Liver (tissue), 9 donors: ENCODE data around the gene BACH2. TPM values are rescaled to one million over a fixed set of nuclear protein-coding genes. Genes with fewer than 3 reads are reported as not detected.

Source experiments
- DNase-seq: peaks from one replicate; pipeline ENCODE4 v3.0.0-alpha.2; 2017; ENCODE audit warnings: low spot score
- H3K27ac ChIP-seq, 2 donors: one replicate each; pipeline ENCODE4 v1.7.0; 2013; ENCODE audit warnings: inconsistent platforms in 2 of 2, low read length in 2 of 2, control low read depth in 1 of 2, low read depth in 1 of 2, mild to moderate bottlenecking in 1 of 2
- H3K27me3 ChIP-seq, 4 donors: one replicate each; pipeline versions ENCODE4 v1.6.1 to v1.7.0; 2013; ENCODE audit warnings: low read length in 3 of 4, inconsistent platforms in 1 of 4, mild to moderate bottlenecking in 1 of 4, moderate library complexity in 1 of 4; ENCODE audit not compliant: control insufficient read depth in 4 of 4, insufficient read depth in 4 of 4
- H3K36me3 ChIP-seq, 4 donors: one replicate each; pipeline versions ENCODE4 v1.6.1 to v1.7.0; 2013; ENCODE audit warnings: low read length in 3 of 4, mild to moderate bottlenecking in 3 of 4, low read depth in 1 of 4, moderate library complexity in 1 of 4; ENCODE audit not compliant: control insufficient read depth in 4 of 4, insufficient read depth in 3 of 4
- H3K4me1 ChIP-seq, 4 donors: one replicate each; pipeline versions ENCODE4 v1.6.1 to v1.7.0; 2013; ENCODE audit warnings: low read length in 3 of 4, mild to moderate bottlenecking in 3 of 4, moderate library complexity in 1 of 4; ENCODE audit not compliant: control insufficient read depth in 4 of 4, insufficient read depth in 4 of 4
- H3K4me3 ChIP-seq, 3 donors: one replicate each; pipeline versions ENCODE4 v1.6.1 to v1.7.0; 2013; ENCODE audit warnings: low read length in 3 of 3, control low read depth in 1 of 3, low read depth in 1 of 3, mild to moderate bottlenecking in 1 of 3
- H3K9ac ChIP-seq, 2 donors: one replicate each; pipeline ENCODE4 v1.7.0; 2013; ENCODE audit warnings: low read length in 2 of 2, mild to moderate bottlenecking in 2 of 2, moderate library complexity in 2 of 2, control low read depth in 1 of 2, low read depth in 1 of 2
- H3K9me3 ChIP-seq, 4 donors: one replicate each; pipeline versions ENCODE4 v1.6.1 to v1.7.0; 2013; ENCODE audit warnings: low read length in 3 of 4; ENCODE audit not compliant: control insufficient read depth in 4 of 4
- ATF3 ChIP-seq: IDR thresholded peaks from 2 replicates; pipeline ENCODE4 v1.6.1; 2016; ENCODE audit warnings: antibody characterized with exemption
- EGR1 ChIP-seq, 2 donors: IDR thresholded peaks; 2 replicates each; pipeline ENCODE4 v1.6.1; 2016 to 2018; ENCODE audit warnings: antibody characterized with exemption in 2 of 2, low read depth in 2 of 2
- FOXA1 ChIP-seq: IDR thresholded peaks from 2 replicates; pipeline ENCODE4 v1.6.1; 2016; ENCODE audit warnings: antibody characterized with exemption
- FOXA2 ChIP-seq: IDR thresholded peaks from 2 replicates; pipeline ENCODE4 v1.6.1; 2016; ENCODE audit warnings: antibody characterized with exemption
- GABPA ChIP-seq, 2 donors: IDR thresholded peaks in 1 of 2; conservative IDR thresholded peaks in 1 of 2; 2 replicates each; pipeline ENCODE4 v1.6.1; 2016; ENCODE audit warnings: antibody characterized with exemption in 2 of 2, mild to moderate bottlenecking in 1 of 2, moderate library complexity in 1 of 2
- HNF4A ChIP-seq, 2 donors: conservative IDR thresholded peaks; 2 replicates each; pipeline ENCODE4 v1.6.1; 2016; ENCODE audit warnings: antibody characterized with exemption in 2 of 2, mild to moderate bottlenecking in 2 of 2
- HNF4G ChIP-seq: IDR thresholded peaks from 2 replicates; pipeline ENCODE4 v1.6.1; 2016; ENCODE audit warnings: antibody characterized with exemption
- JUND ChIP-seq, 2 donors: IDR thresholded peaks; 2 replicates each; pipeline ENCODE4 v1.6.1; 2016; ENCODE audit warnings: antibody characterized with exemption in 2 of 2
- MAX ChIP-seq: IDR thresholded peaks from 2 replicates; pipeline ENCODE4 v1.6.1; 2016; ENCODE audit warnings: antibody characterized with exemption
- NR2F2 ChIP-seq: IDR thresholded peaks from 2 replicates; pipeline ENCODE4 v1.6.1; 2016; ENCODE audit warnings: antibody characterized with exemption
- RAD21 ChIP-seq, 2 donors: IDR thresholded peaks; 2 replicates each; pipeline ENCODE4 v1.6.1; 2016; ENCODE audit warnings: antibody characterized with exemption in 2 of 2, mild to moderate bottlenecking in 2 of 2
- REST ChIP-seq: IDR thresholded peaks from 2 replicates; pipeline ENCODE4 v1.6.1; 2016; ENCODE audit warnings: antibody characterized with exemption, mild to moderate bottlenecking
- RXRA ChIP-seq, 2 donors: IDR thresholded peaks; 2 replicates each; pipeline ENCODE4 v1.6.1; 2017 to 2018; ENCODE audit warnings: antibody characterized with exemption in 2 of 2, mild to moderate bottlenecking in 1 of 2
- SP1 ChIP-seq: IDR thresholded peaks from 2 replicates; pipeline ENCODE4 v1.6.1; 2018; ENCODE audit warnings: antibody characterized with exemption, mild to moderate bottlenecking
- TAF1 ChIP-seq: conservative IDR thresholded peaks from 2 replicates; pipeline ENCODE4 v1.6.1; 2016; ENCODE audit warnings: antibody characterized with exemption, mild to moderate bottlenecking
- YY1 ChIP-seq: IDR thresholded peaks from 2 replicates; pipeline ENCODE4 v1.6.1; 2016; ENCODE audit warnings: antibody characterized with exemption, mild to moderate bottlenecking
- ZBTB33 ChIP-seq: IDR thresholded peaks from 2 replicates; pipeline ENCODE4 v1.6.1; 2016; ENCODE audit warnings: antibody characterized with exemption
- WGBS: extraction: QIAGEN DNeasy Blood & Tissue Kit; methylation state at CpG from one replicate; pipeline ENCODE4 v1.1.7; 2013; 5-methylcytosine and 5-hydroxymethylcytosine counted together
- polyA plus RNA-seq, 2 donors: library from polyadenylated mRNA; stranded (reverse) in 1 of 2; unstranded in 1 of 2; fragments of 200-250 nt in 1 of 2; fragments of >200 nt in 1 of 2; fragmentation: Nextera tagmentation in 1 of 2; extraction: Ambion mirVana in 1 of 2; gene quantifications; one replicate each; pipeline versions ENCODE4 v1.2.1 to v1.2.3, GENCODE V29; 2013 to 2015
- total RNA-seq, 2 donors: library from RNA; depleted of rRNA; stranded (reverse); fragments of >200 nt; gene quantifications; one replicate each; pipeline ENCODE4 v1.2.3, GENCODE V29; 2014
- TF ChIP-seq, protein P1 (sequence below): fragments of 150-350 bp; IDR thresholded peaks from 2 replicates; pipeline ENCODE4 v1.5.1; 2017; ENCODE audit warnings: improper control_type of control experiment, low read depth, low read length; ENCODE audit not compliant: missing input control
- donor health status: healthy.
- donor health status: healthy.
- donor health status: healthy.
- donor health status: healthy.
- donor health status: healthy.

The BACH2 gene
- total and polyA plus RNA-seq, 4 donors: 1.9 to 3.7 (median 1.9) TPM

- H3K4me1 ChIP-seq: no peaks in the 10 kb centered on the region
- 86% methylated on average over 7 of the region's 7 CpGs for WGBS
These were observed 164.8 kb downstream of the BACH2 start for GRCh38 chr6:90131614-90132423.

More at GRCh38 chr6:90131614-90132423, 164.8 kb downstream of the BACH2 start:
- H3K27me3 ChIP-seq: no peaks in the 10 kb centered on the region
- DNase-seq: no peak
- TF ChIP-seq, protein P1, sequence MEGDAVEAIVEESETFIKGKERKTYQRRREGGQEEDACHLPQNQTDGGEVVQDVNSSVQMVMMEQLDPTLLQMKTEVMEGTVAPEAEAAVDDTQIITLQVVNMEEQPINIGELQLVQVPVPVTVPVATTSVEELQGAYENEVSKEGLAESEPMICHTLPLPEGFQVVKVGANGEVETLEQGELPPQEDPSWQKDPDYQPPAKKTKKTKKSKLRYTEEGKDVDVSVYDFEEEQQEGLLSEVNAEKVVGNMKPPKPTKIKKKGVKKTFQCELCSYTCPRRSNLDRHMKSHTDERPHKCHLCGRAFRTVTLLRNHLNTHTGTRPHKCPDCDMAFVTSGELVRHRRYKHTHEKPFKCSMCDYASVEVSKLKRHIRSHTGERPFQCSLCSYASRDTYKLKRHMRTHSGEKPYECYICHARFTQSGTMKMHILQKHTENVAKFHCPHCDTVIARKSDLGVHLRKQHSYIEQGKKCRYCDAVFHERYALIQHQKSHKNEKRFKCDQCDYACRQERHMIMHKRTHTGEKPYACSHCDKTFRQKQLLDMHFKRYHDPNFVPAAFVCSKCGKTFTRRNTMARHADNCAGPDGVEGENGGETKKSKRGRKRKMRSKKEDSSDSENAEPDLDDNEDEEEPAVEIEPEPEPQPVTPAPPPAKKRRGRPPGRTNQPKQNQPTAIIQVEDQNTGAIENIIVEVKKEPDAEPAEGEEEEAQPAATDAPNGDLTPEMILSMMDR: no peak
- TF ChIP-seq ZBTB33: no peak
- no peak for TF ChIP-seq RXRA (IDR thresholded peaks at IDR 0.05)
- TF ChIP-seq EGR1 (IDR thresholded peaks at IDR 0.05; ENCODE audit: low read depth in 2 of 2): no peak
- no peak for TF ChIP-seq TAF1
- no peak for TF ChIP-seq NR2F2
- TF ChIP-seq GABPA (IDR thresholded peaks at IDR 0.05 in 1 of 2, conservative IDR thresholded peaks at IDR 0.05 in 1 of 2): no peak
- TF ChIP-seq FOXA2: no peak
- no peak for TF ChIP-seq JUND (IDR thresholded peaks at IDR 0.05)
- no peak for TF ChIP-seq YY1
- no peak for TF ChIP-seq REST
- TF ChIP-seq MAX: no peak
- no peak for TF ChIP-seq HNF4A (conservative IDR thresholded peaks at IDR 0.05)
- no peak for TF ChIP-seq ATF3
- no peak for TF ChIP-seq HNF4G
- TF ChIP-seq SP1: no peak
- TF ChIP-seq FOXA1: no peak
- TF ChIP-seq RAD21 (IDR thresholded peaks at IDR 0.05): no peak
- no peak overlapping the region for H3K4me3 ChIP-seq
- no peak overlapping the region for H3K9ac ChIP-seq
- no peak overlapping the region for H3K27ac ChIP-seq
- H3K36me3 ChIP-seq: no peaks in the 10 kb centered on the region
- H3K9me3 ChIP-seq: no peaks in the 10 kb centered on the region
